ENCODE measurements around the gene KEL. TPM values are rescaled to one million over a fixed set of nuclear protein-coding genes. Genes with fewer than 3 reads are reported as not detected.

Gene KEL
- total RNA-seq, 2 donors from 2014 or later, result 0.09 to 61.5 TPM

DNA sequence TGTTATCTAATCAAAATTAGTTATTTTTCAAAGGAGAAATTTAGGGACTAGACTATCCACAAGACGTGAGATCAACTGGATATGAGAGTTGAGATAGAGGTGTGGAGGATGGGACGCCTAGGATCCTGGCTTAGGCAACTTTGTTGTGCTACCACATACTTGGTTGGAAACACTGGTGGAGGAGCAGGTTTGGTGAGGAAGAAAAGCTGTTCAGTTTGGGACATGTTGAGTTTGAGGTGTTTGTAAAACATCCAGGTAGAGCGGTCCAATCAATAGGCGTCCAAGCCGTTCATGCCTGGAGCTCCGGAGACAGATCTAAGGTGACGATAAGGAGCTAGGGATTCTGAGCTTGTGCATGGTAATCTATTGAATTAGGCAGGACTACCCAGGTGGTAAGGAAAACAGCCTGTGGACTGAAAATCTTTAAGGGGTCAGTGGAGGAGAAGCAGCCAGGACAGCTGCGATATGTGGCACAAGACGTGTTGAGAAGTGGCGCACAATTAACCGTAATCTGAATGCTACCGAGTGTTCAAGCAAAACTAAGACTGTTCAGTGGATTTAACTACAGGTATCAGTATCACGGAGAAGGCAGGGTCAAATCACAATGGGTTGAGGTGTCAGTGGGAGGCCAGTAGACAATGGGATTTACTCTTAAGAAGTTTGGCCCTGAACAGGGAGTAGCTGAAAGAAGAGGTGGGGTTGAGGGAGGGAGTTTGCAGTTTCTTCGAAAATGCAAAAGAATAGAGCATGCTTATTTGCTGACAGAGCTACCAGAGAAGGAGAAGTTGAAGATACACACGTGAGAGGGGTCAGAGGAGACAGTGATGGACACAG lies 60.5 kb downstream of the KEL start:
- H3K9me3 ChIP-seq, result no peaks in the 10 kb centered on the region
- no peaks in the 10 kb centered on the region for H3K36me3 ChIP-seq
- WGBS, result 54% methylated on average over 15 of the region's 15 CpGs
- H3K4me1 ChIP-seq (replicated peaks), result no peaks in the 10 kb centered on the region
- DNase-seq (ENCODE audit: low spot score), result peak; percentile 66
- TF ChIP-seq, protein P1, sequence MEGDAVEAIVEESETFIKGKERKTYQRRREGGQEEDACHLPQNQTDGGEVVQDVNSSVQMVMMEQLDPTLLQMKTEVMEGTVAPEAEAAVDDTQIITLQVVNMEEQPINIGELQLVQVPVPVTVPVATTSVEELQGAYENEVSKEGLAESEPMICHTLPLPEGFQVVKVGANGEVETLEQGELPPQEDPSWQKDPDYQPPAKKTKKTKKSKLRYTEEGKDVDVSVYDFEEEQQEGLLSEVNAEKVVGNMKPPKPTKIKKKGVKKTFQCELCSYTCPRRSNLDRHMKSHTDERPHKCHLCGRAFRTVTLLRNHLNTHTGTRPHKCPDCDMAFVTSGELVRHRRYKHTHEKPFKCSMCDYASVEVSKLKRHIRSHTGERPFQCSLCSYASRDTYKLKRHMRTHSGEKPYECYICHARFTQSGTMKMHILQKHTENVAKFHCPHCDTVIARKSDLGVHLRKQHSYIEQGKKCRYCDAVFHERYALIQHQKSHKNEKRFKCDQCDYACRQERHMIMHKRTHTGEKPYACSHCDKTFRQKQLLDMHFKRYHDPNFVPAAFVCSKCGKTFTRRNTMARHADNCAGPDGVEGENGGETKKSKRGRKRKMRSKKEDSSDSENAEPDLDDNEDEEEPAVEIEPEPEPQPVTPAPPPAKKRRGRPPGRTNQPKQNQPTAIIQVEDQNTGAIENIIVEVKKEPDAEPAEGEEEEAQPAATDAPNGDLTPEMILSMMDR (IDR thresholded peaks at IDR 0.05), result no peak
- peak; percentile 62 for TF ChIP-seq POLR2AphosphoS5 (IDR thresholded peaks at IDR 0.05)
- H3K27ac ChIP-seq, result peak overlapping the region in 1 of 2 donors; percentile 11
- intact Hi-C loops (cut with DNase I), result no loop called here
- no peaks in the 10 kb centered on the region for H3K27me3 ChIP-seq (replicated peaks; ENCODE audit: insufficient read depth)
- no peak overlapping the region for H3K4me3 ChIP-seq

GRCh38 chr7:142899661-142900060 lies 62.5 kb downstream of the KEL start:
- Histone ChIP-seq H3K9me3 (no peaks in the 10 kb centered on the region), H3K27ac (no peak overlapping the region), H3K27me3 (replicated peaks; ENCODE audit: insufficient read depth) (no peaks in the 10 kb centered on the region), H3K4me3 (no peak overlapping the region), H3K4me1 (replicated peaks) (peaks cover 1% of the 10 kb centered on the region), H3K36me3 (no peaks in the 10 kb centered on the region)
- TF ChIP-seq, protein P1 (IDR thresholded peaks at IDR 0.05), result no peak
- TF ChIP-seq POLR2A (IDR thresholded peaks at IDR 0.05), result no peak
- TF ChIP-seq POLR2AphosphoS5 (IDR thresholded peaks at IDR 0.05), result no peak
- WGBS, result 45% methylated on average over 3 of the region's 3 CpGs
- no peak for DNase-seq (ENCODE audit: low spot score)
- intact Hi-C loops (cut with DNase I), result no loop called here

GRCh38 chr7:142898377-142899170 lies 63.6 kb downstream of the KEL start:
- Histone ChIP-seq H3K36me3 (no peaks in the 10 kb centered on the region), H3K4me3 (no peak overlapping the region), H3K4me1 (replicated peaks) (peaks cover 8% of the 10 kb centered on the region), H3K9me3 (no peaks in the 10 kb centered on the region), H3K27me3 (replicated peaks; ENCODE audit: insufficient read depth) (no peaks in the 10 kb centered on the region), H3K27ac (no peak overlapping the region)
- intact Hi-C loops (cut with DNase I), result no loop called here
- no peak for DNase-seq (ENCODE audit: low spot score)
- TF ChIP-seq POLR2AphosphoS5 (IDR thresholded peaks at IDR 0.05), result no peak
- no peak for TF ChIP-seq POLR2A (IDR thresholded peaks at IDR 0.05)
- TF ChIP-seq, protein P1 (IDR thresholded peaks at IDR 0.05), result no peak
- 63% methylated on average over 3 of the region's 3 CpGs for WGBS

DNA sequence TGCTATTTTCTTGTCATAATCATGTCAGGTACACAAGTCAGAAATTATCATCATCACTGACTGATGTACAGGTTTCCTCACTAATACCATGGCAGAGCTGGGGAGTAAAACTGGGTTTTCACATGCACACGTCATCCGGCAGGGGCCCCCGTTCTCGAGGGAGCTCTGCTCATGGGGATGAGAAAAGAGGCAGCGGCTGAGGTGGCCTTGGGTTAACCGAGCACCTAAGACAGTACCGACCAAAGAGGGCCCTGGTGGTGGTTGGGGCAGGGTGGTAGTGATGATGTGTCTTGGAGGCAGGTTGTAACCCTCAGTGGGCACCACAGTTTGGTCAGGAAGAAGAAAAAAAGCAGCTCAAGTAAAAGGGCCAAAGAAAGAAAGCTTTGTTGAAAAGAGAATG lies 64.5 kb downstream of the KEL start:
- intact Hi-C loops (cut with DNase I), result no loop called here
- no peak for DNase-seq (ENCODE audit: low spot score)
- H3K27me3 ChIP-seq (replicated peaks; ENCODE audit: insufficient read depth), result no peaks in the 10 kb centered on the region
- 95% methylated on average over 7 of the region's 7 CpGs for WGBS
- H3K27ac ChIP-seq, result peak overlapping the region in 1 of 2 donors; percentile 71
- H3K4me3 ChIP-seq, result no peak overlapping the region
- no peaks in the 10 kb centered on the region for H3K36me3 ChIP-seq
- peaks cover 8% of the 10 kb centered on the region for H3K4me1 ChIP-seq (replicated peaks)
- TF ChIP-seq POLR2AphosphoS5 (IDR thresholded peaks at IDR 0.05) (no peak), POLR2A (IDR thresholded peaks at IDR 0.05) (no peak)
- TF ChIP-seq, protein P1 (IDR thresholded peaks at IDR 0.05), result no peak
- H3K9me3 ChIP-seq, result no peaks in the 10 kb centered on the region
